Skeletal muscle tissue (tissue), 4 donors: ENCODE data around the gene FAM53B. TPM values are rescaled to one million over a fixed set of nuclear protein-coding genes. Genes with fewer than 3 reads are reported as not detected.

ENCODE experiments used
- H3K27ac ChIP-seq: one replicate; pipeline ENCODE4 v1.7.0; 2013; ENCODE audit warnings: mild to moderate bottlenecking, low read depth, low read length, inconsistent platforms
- H3K27me3 ChIP-seq, 3 donors: one replicate each; pipeline ENCODE4 v1.7.0; 2013; ENCODE audit warnings: low read length in 3 of 3; ENCODE audit not compliant: control insufficient read depth in 3 of 3, insufficient read depth in 3 of 3
- H3K36me3 ChIP-seq, 3 donors: one replicate each; pipeline ENCODE4 v1.7.0; 2013; ENCODE audit warnings: low read length in 3 of 3; ENCODE audit not compliant: control insufficient read depth in 3 of 3, insufficient read depth in 3 of 3
- H3K4me1 ChIP-seq, 3 donors: one replicate each; pipeline ENCODE4 v1.7.0; 2013; ENCODE audit warnings: low read length in 3 of 3, mild to moderate bottlenecking in 3 of 3; ENCODE audit not compliant: control insufficient read depth in 3 of 3, insufficient read depth in 3 of 3
- H3K4me3 ChIP-seq, 3 donors: one replicate each; pipeline ENCODE4 v1.7.0; 2013; ENCODE audit warnings: low read length in 3 of 3
- H3K9ac ChIP-seq, 3 donors: one replicate each; pipeline ENCODE4 v1.7.0; 2013; ENCODE audit warnings: low read length in 3 of 3, mild to moderate bottlenecking in 3 of 3, moderate library complexity in 2 of 3, low read depth in 1 of 3
- H3K9me3 ChIP-seq, 3 donors: one replicate each; pipeline ENCODE4 v1.7.0; 2013; ENCODE audit warnings: low read length in 3 of 3; ENCODE audit not compliant: control insufficient read depth in 3 of 3
- total RNA-seq: library from RNA; depleted of rRNA; stranded (reverse); fragments of >200 nt; gene quantifications from one replicate; pipeline ENCODE4 v1.2.3, GENCODE V29; 2014
- donor health status: Osteomylitis.

FAM53B gene
- total RNA-seq, 1 donor from 2014 or later, result 32.4 TPM

- H3K9ac ChIP-seq, result no peak overlapping the region
- no peaks in the 10 kb centered on the region for H3K27me3 ChIP-seq
- H3K36me3 ChIP-seq, result peaks cover 0 to 5% (median under 1%) of the 10 kb centered on the region in 3 donors
- no peak overlapping the region for H3K4me3 ChIP-seq
- no peak overlapping the region for H3K27ac ChIP-seq
- no peaks in the 10 kb centered on the region for H3K9me3 ChIP-seq
- H3K4me1 ChIP-seq, result peaks cover 76 to 86% (median 83%) of the 10 kb centered on the region in 3 donors
These were observed 13.4 kb downstream of the FAM53B start for GRCh38 chr10:124730790-124731189.

- Histone ChIP-seq H3K4me1 (peaks cover 74 to 86% (median 83%) of the 10 kb centered on the region in 3 donors), H3K27ac (peak overlapping the region; percentile 71), H3K9ac (peak overlapping the region; percentile 15 to 50 (median 44)), H3K4me3 (peak overlapping the region in 1 of 3 donors; percentile 11), H3K27me3 (no peaks in the 10 kb centered on the region), H3K36me3 (peaks cover 0 to 4% (median 4%) of the 10 kb centered on the region in 3 donors), H3K9me3 (no peaks in the 10 kb centered on the region)
These were observed 15.1 kb downstream of the FAM53B start for GRCh38 chr10:124728830-124729661.

- Histone ChIP-seq H3K4me3 (peak overlapping the region in 2 of 3 donors; percentile 11 to 56), H3K36me3 (peaks cover 0 to 4% (median 4%) of the 10 kb centered on the region in 3 donors), H3K9ac (peak overlapping the region; percentile 15 to 50 (median 44)), H3K27ac (peak overlapping the region; percentile 71), H3K4me1 (peaks cover 74 to 86% (median 83%) of the 10 kb centered on the region in 3 donors), H3K9me3 (no peaks in the 10 kb centered on the region), H3K27me3 (no peaks in the 10 kb centered on the region)
These were observed 15.9 kb downstream of the FAM53B start for GRCh38 chr10:124728071-124728829.

- no peaks in the 10 kb centered on the region for H3K27me3 ChIP-seq
- H3K9me3 ChIP-seq, result no peaks in the 10 kb centered on the region
- H3K36me3 ChIP-seq, result peaks cover 0 to 4% (median 4%) of the 10 kb centered on the region in 3 donors
- no peak overlapping the region for H3K4me3 ChIP-seq
- H3K9ac ChIP-seq, result peak overlapping the region in 2 of 3 donors; percentile 17 to 50
- peaks cover 74 to 86% (median 83%) of the 10 kb centered on the region in 3 donors for H3K4me1 ChIP-seq
- H3K27ac ChIP-seq, result peak overlapping the region; percentile 71
These were observed 16.7 kb downstream of the FAM53B start for GRCh38 chr10:124727361-124727960.

GRCh38 chr10:124725791-124726190 is 18.4 kb downstream of the FAM53B start:
- Histone ChIP-seq H3K9me3 (no peaks in the 10 kb centered on the region), H3K9ac (no peak overlapping the region), H3K27ac (no peak overlapping the region)

GRCh38 chr10:124725171-124725631 is 19.0 kb downstream of the FAM53B start:
- H3K4me3 ChIP-seq, result no peak overlapping the region
- no peaks in the 10 kb centered on the region for H3K9me3 ChIP-seq
- H3K4me1 ChIP-seq, result peaks cover 83 to 91% (median 88%) of the 10 kb centered on the region in 3 donors
- H3K27me3 ChIP-seq, result no peaks in the 10 kb centered on the region
- peak overlapping the region in 1 of 3 donors; percentile 41 for H3K9ac ChIP-seq
- H3K36me3 ChIP-seq, result peaks cover 0 to 4% (median 2%) of the 10 kb centered on the region in 3 donors
- peak overlapping the region; percentile 58 for H3K27ac ChIP-seq

More at GRCh38 chr10:124725791-124726190, 18.4 kb downstream of the FAM53B start:
- H3K27me3 ChIP-seq, result no peaks in the 10 kb centered on the region
- peaks cover 0 to 4% (median 4%) of the 10 kb centered on the region in 3 donors for H3K36me3 ChIP-seq
- H3K4me3 ChIP-seq, result no peak overlapping the region
- peaks cover 80 to 89% (median 85%) of the 10 kb centered on the region in 3 donors for H3K4me1 ChIP-seq

- H3K27ac ChIP-seq, result peak overlapping the region; percentile 58
These were observed 19.7 kb downstream of the FAM53B start for GRCh38 chr10:124724279-124725027.

GRCh38 chr10:124723826-124724225 is 20.4 kb downstream of the FAM53B start:
- H3K36me3 ChIP-seq, result peaks cover 0 to 4% (median 2%) of the 10 kb centered on the region in 3 donors
- peak overlapping the region; percentile 51 to 76 (median 68) for H3K9ac ChIP-seq
- peak overlapping the region; percentile 58 for H3K27ac ChIP-seq
- H3K4me3 ChIP-seq, result peak overlapping the region; percentile 12 to 19 (median 17)
- peaks cover 85 to 90% (median 86%) of the 10 kb centered on the region in 3 donors for H3K4me1 ChIP-seq
- no peaks in the 10 kb centered on the region for H3K27me3 ChIP-seq
- H3K9me3 ChIP-seq, result no peaks in the 10 kb centered on the region

More at GRCh38 chr10:124724279-124725027, 19.7 kb downstream of the FAM53B start:
- no peaks in the 10 kb centered on the region for H3K9me3 ChIP-seq
- H3K9ac ChIP-seq, result peak overlapping the region; percentile 51 to 76 (median 68)
- no peaks in the 10 kb centered on the region for H3K27me3 ChIP-seq
- H3K36me3 ChIP-seq, result peaks cover 0 to 4% (median 2%) of the 10 kb centered on the region in 3 donors
- peaks cover 85 to 90% (median 86%) of the 10 kb centered on the region in 3 donors for H3K4me1 ChIP-seq
- H3K4me3 ChIP-seq, result peak overlapping the region in 1 of 3 donors; percentile 22
